Measurements from ENCODE around the gene CD1C. TPM values are rescaled to one million over a fixed set of nuclear protein-coding genes. Genes with fewer than 3 reads are reported as not detected.

Gene CD1C
- total RNA-seq, 4 donors from 2014 or later, result 2.1 to 7.1 TPM; not detected in 2

DNA sequence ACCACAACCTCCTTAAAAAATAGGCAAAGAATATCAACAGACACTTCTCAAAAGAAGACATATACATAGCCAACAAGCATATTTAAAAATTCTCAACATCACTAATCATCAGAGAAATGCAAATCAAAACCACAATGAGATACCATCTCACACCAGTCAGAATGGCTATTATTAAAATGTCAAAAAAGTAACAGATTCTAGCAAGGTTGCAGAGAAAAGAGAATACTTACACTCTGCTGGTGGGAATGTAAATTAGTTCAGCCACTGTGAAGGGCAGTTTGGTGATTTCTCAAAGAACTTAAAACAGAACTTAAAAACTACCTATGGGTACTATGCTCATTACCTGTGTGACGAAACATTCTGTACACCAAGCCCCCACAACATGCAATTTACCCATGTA, 20.9 kb downstream of the CD1C start:
- no peaks in the 10 kb centered on the region for H3K36me3 ChIP-seq
- TF ChIP-seq EP300 (IDR thresholded peaks at IDR 0.05; ENCODE audit: low read depth) (no peak), POLR2AphosphoS5 (IDR thresholded peaks at IDR 0.05) (no peak), POLR2A (IDR thresholded peaks at IDR 0.05) (no peak)
- TF ChIP-seq, protein P1, sequence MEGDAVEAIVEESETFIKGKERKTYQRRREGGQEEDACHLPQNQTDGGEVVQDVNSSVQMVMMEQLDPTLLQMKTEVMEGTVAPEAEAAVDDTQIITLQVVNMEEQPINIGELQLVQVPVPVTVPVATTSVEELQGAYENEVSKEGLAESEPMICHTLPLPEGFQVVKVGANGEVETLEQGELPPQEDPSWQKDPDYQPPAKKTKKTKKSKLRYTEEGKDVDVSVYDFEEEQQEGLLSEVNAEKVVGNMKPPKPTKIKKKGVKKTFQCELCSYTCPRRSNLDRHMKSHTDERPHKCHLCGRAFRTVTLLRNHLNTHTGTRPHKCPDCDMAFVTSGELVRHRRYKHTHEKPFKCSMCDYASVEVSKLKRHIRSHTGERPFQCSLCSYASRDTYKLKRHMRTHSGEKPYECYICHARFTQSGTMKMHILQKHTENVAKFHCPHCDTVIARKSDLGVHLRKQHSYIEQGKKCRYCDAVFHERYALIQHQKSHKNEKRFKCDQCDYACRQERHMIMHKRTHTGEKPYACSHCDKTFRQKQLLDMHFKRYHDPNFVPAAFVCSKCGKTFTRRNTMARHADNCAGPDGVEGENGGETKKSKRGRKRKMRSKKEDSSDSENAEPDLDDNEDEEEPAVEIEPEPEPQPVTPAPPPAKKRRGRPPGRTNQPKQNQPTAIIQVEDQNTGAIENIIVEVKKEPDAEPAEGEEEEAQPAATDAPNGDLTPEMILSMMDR (IDR thresholded peaks at IDR 0.05), result no peak
- in situ Hi-C loops (cut with MboI; ENCODE audit: low pct_ligation_motif_present in 1 of 4, low pct_unique_long_range_greater_than_20kb in 1 of 4, low sequenced_read_pairs in 3 of 4), result no loop called here

DNA sequence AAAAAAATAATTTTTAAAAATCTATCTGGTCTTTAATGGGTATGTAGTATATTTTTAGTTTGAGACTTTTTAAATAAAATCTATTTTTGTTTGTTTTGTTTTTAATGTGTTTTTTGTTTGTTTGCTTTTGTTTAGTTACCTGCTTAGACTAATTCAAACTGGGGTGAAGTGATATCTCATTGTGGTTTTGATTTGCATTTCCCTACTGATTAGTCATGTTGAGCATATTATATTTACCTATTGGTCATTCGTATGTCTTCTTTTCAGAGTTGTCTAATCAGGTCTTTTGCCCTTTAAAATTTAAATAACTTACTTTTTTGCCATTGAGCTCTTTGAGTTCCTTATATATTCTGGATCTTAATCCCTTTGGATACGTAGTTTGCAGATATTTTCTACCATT, 21.3 kb downstream of the CD1C start:
- H3K4me1 ChIP-seq, result no peaks in the 10 kb centered on the region
- TF ChIP-seq, protein P1 (IDR thresholded peaks at IDR 0.05), result no peak
- TF ChIP-seq POLR2A (IDR thresholded peaks at IDR 0.05), result no peak
- TF ChIP-seq EP300 (IDR thresholded peaks at IDR 0.05; ENCODE audit: low read depth), result no peak
- TF ChIP-seq POLR2AphosphoS5 (IDR thresholded peaks at IDR 0.05), result no peak
- H3K36me3 ChIP-seq, result no peaks in the 10 kb centered on the region
- no peak overlapping the region for H3K27ac ChIP-seq
- in situ Hi-C loops (cut with MboI; ENCODE audit: low pct_ligation_motif_present in 1 of 4, low pct_unique_long_range_greater_than_20kb in 1 of 4, low sequenced_read_pairs in 3 of 4) (no loop called here), intact Hi-C loops (cut with DNase I; ENCODE audit: low total_unique reads) (no loop called here)
- WGBS, 2 donors (ENCODE audit: low coverage in 1 of 2), result 66 to 77% methylated on average over 2 of the region's 2 CpGs
- no peaks in the 10 kb centered on the region for H3K27me3 ChIP-seq
- peaks cover 6 to 10% of the 10 kb centered on the region in 2 donors for H3K9me3 ChIP-seq
- DNase-seq, result no peak
- H3K4me3 ChIP-seq, result no peak overlapping the region

More for the DNA sequence above, 20.9 kb downstream of the CD1C start:
- 78 to 83% methylated on average over 1 of the region's 1 CpG for WGBS, 2 donors (ENCODE audit: low coverage in 1 of 2)
- Histone ChIP-seq H3K27me3 (no peaks in the 10 kb centered on the region), H3K9me3 (peaks cover 6 to 10% of the 10 kb centered on the region in 2 donors), H3K4me1 (no peaks in the 10 kb centered on the region), H3K4me3 (no peak overlapping the region), H3K27ac (no peak overlapping the region)
- intact Hi-C loops (cut with DNase I; ENCODE audit: low total_unique reads), result no loop called here
- DNase-seq, result no peak

DNA sequence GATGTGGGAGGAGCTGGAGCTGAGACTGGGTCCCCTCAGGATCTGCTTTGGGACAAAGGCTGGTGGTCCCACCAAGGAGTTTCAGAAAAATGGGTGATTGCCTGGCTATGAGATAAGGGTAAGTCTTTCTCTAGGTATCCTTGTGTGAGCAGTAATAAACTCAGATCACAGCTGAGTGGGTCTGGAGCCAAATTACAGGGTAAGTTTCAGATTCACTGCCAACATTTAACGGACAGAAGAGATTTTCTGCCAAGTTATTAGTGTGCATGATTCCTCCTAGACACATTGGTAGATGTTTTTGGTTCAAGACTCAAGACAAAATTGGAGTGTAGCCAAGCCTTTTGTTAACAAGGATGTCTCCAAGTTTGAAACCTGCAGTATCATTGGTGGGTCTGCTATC, 34.1 kb downstream of the CD1C start:
- 61% methylated on average over 1 of the region's 1 CpG; no CpG with 5 or more reads in 1 of the 2 donors for WGBS, 2 donors (ENCODE audit: low coverage in 1 of 2)
- Histone ChIP-seq H3K27me3 (no peaks in the 10 kb centered on the region), H3K9me3 (no peaks in the 10 kb centered on the region), H3K27ac (no peak overlapping the region), H3K36me3 (no peaks in the 10 kb centered on the region), H3K4me3 (no peak overlapping the region), H3K4me1 (no peaks in the 10 kb centered on the region)
- in situ Hi-C loops (cut with MboI; ENCODE audit: low pct_ligation_motif_present in 1 of 4, low pct_unique_long_range_greater_than_20kb in 1 of 4, low sequenced_read_pairs in 3 of 4) (no loop called here), intact Hi-C loops (cut with DNase I; ENCODE audit: low total_unique reads) (no loop called here)
- no peak for DNase-seq
- no peak for TF ChIP-seq EP300 (IDR thresholded peaks at IDR 0.05; ENCODE audit: low read depth)
- TF ChIP-seq, protein P1 (IDR thresholded peaks at IDR 0.05), result no peak
- TF ChIP-seq POLR2AphosphoS5 (IDR thresholded peaks at IDR 0.05), result no peak
- no peak for TF ChIP-seq POLR2A (IDR thresholded peaks at IDR 0.05)

GRCh38 chr1:158324395-158324794, 34.7 kb downstream of the CD1C start:
- Histone ChIP-seq H3K4me1 (no peaks in the 10 kb centered on the region), H3K4me3 (no peak overlapping the region), H3K36me3 (no peaks in the 10 kb centered on the region), H3K27ac (no peak overlapping the region), H3K27me3 (no peaks in the 10 kb centered on the region), H3K9me3 (no peaks in the 10 kb centered on the region)
- 63 to 82% methylated on average over 4 of the region's 4 CpGs for WGBS, 2 donors (ENCODE audit: low coverage in 1 of 2)
- TF ChIP-seq EP300 (IDR thresholded peaks at IDR 0.05; ENCODE audit: low read depth), result no peak
- TF ChIP-seq, protein P1 (IDR thresholded peaks at IDR 0.05), result no peak
- TF ChIP-seq POLR2A (IDR thresholded peaks at IDR 0.05), result no peak
- no peak for TF ChIP-seq POLR2AphosphoS5 (IDR thresholded peaks at IDR 0.05)
- in situ Hi-C loops (cut with MboI; ENCODE audit: low pct_ligation_motif_present in 1 of 4, low pct_unique_long_range_greater_than_20kb in 1 of 4, low sequenced_read_pairs in 3 of 4) (no loop called here), intact Hi-C loops (cut with DNase I; ENCODE audit: low total_unique reads) (no loop called here)
- DNase-seq, result no peak

All from transverse colon (tissue), 4 donors.